Chondrocyte (in vitro differentiated cells): Measurements from ENCODE around the gene AKAP13. TPM values are rescaled to one million over a fixed set of nuclear protein-coding genes. Genes with fewer than 3 reads are reported as not detected.

ENCODE experiments used
- DNase-seq: peaks from one replicate; pipeline ENCODE4 v3.0.0; 2021; ENCODE audit warnings: mixed read lengths, low spot score
- H3K27ac Mint-ChIP-seq: one replicate; pipeline ENCODE4 v1.8.0; 2021; ENCODE audit warnings: mild to moderate bottlenecking, moderate library complexity, mixed read lengths; ENCODE audit not compliant: unreplicated experiment
- H3K27me3 Mint-ChIP-seq: 2 replicates; pipeline ENCODE4 v1.8.0; 2021; ENCODE audit warnings: low read depth, mixed read lengths
- H3K36me3 Mint-ChIP-seq: 2 replicates; pipeline ENCODE4 v1.8.0; 2021; ENCODE audit warnings: low read depth, mixed read lengths
- H3K4me1 Mint-ChIP-seq: 2 replicates; pipeline ENCODE4 v1.8.0; 2021; ENCODE audit warnings: low read depth, mild to moderate bottlenecking, mixed read lengths
- H3K4me3 Mint-ChIP-seq: one replicate; pipeline ENCODE4 v1.8.0; 2021; ENCODE audit warnings: mild to moderate bottlenecking, moderate library complexity, mixed read lengths; ENCODE audit not compliant: unreplicated experiment
- H3K9me3 Mint-ChIP-seq: 2 replicates; pipeline ENCODE4 v1.8.0; 2021; ENCODE audit warnings: low read depth, mixed read lengths
- CTCF ChIP-seq: fragments of 200-600 bp; sonication (generic); IDR thresholded peaks from 2 replicates; pipeline ENCODE4 v1.5.0; 2021; ENCODE audit warnings: antibody characterized with exemption, mild to moderate bottlenecking, moderate library complexity
- total RNA-seq: library from RNA; stranded (reverse); gene quantifications from 3 replicates; pipeline ENCODE4 v1.2.1, GENCODE V29; 2021

The AKAP13 gene
- total RNA-seq, 1 donor from 2014 or later, result 80.6 TPM

GRCh38 chr15:85737061-85737460 lies 356.7 kb downstream of the AKAP13 start:
- H3K9me3 Mint-ChIP-seq, result peaks cover 18% of the 10 kb centered on the region
- H3K36me3 Mint-ChIP-seq, result peaks cover 51% of the 10 kb centered on the region
- H3K27ac Mint-ChIP-seq, result no peak overlapping the region
- no peak for DNase-seq
- no peak overlapping the region for H3K4me3 Mint-ChIP-seq
- TF ChIP-seq CTCF, result no peak
- H3K27me3 Mint-ChIP-seq, result no peaks in the 10 kb centered on the region
- peaks cover 15% of the 10 kb centered on the region for H3K4me1 Mint-ChIP-seq

GRCh38 chr15:85741021-85741421 lies 360.6 kb downstream of the AKAP13 start:
- Mint-ChIP-seq H3K4me1 (peaks cover 21% of the 10 kb centered on the region), H3K27ac (no peak overlapping the region), H3K4me3 (no peak overlapping the region), H3K9me3 (no peaks in the 10 kb centered on the region), H3K36me3 (peaks cover 40% of the 10 kb centered on the region), H3K27me3 (no peaks in the 10 kb centered on the region)
- DNase-seq, result no peak
- no peak for TF ChIP-seq CTCF

GRCh38 chr15:85741662-85742061 lies 361.3 kb downstream of the AKAP13 start:
- peaks cover 43% of the 10 kb centered on the region for H3K36me3 Mint-ChIP-seq

GRCh38 chr15:85742186-85742821 lies 361.9 kb downstream of the AKAP13 start:
- H3K9me3 Mint-ChIP-seq, result no peaks in the 10 kb centered on the region
- peaks cover 21% of the 10 kb centered on the region for H3K4me1 Mint-ChIP-seq
- no peak for TF ChIP-seq CTCF
- no peak overlapping the region for H3K4me3 Mint-ChIP-seq
- DNase-seq, result no peak
- H3K27ac Mint-ChIP-seq, result peak overlapping the region; percentile 54
- peaks cover 42% of the 10 kb centered on the region for H3K36me3 Mint-ChIP-seq
- H3K27me3 Mint-ChIP-seq, result no peaks in the 10 kb centered on the region

More at GRCh38 chr15:85741662-85742061, 361.3 kb downstream of the AKAP13 start:
- H3K4me3 Mint-ChIP-seq, result no peak overlapping the region
- DNase-seq, result no peak
- no peaks in the 10 kb centered on the region for H3K27me3 Mint-ChIP-seq
- H3K27ac Mint-ChIP-seq, result no peak overlapping the region
- H3K9me3 Mint-ChIP-seq, result no peaks in the 10 kb centered on the region
- peaks cover 21% of the 10 kb centered on the region for H3K4me1 Mint-ChIP-seq
- TF ChIP-seq CTCF, result no peak

- TF ChIP-seq CTCF, result no peak
- H3K9me3 Mint-ChIP-seq, result no peaks in the 10 kb centered on the region
- no peak overlapping the region for H3K27ac Mint-ChIP-seq
- no peak overlapping the region for H3K4me3 Mint-ChIP-seq
- no peak for DNase-seq
- peaks cover 21% of the 10 kb centered on the region for H3K4me1 Mint-ChIP-seq
- H3K36me3 Mint-ChIP-seq, result peaks cover 41% of the 10 kb centered on the region
- H3K27me3 Mint-ChIP-seq, result no peaks in the 10 kb centered on the region
Observed at GRCh38 chr15:85743392-85744055, 363.1 kb downstream of the AKAP13 start.
